GM12878 (cell line): Measurements from ENCODE around the gene NPS. TPM values are rescaled to one million over a fixed set of nuclear protein-coding genes. Genes with fewer than 3 reads are reported as not detected.

ENCODE experiments used
- ATAC-seq: fragments of 200-7000 bp; cut with Tn5 transposase; 3 replicates; pipeline ENCODE4 v1.9.1; 2020; ENCODE audit warnings: mild to moderate bottlenecking, moderate library complexity
- BruUV-seq: library from RNA; stranded (reverse); fragments of 400-500 nt; replicated peaks from 2 replicates; lab custom pipeline; 2021; lab: Mats Ljungman, UMichigan
- CTCF ChIA-PET: fragments of 300-600 bp; sonication (Branson Sonifier 250); formaldehyde crosslinking; extraction: SDS; loops from one replicate; lab custom pipeline; 2021; ENCODE audit warnings: inconsistent platforms; lab: Yijun Ruan, JAX
- POLR2A ChIA-PET: fragments of 350-600 bp; formaldehyde crosslinking; extraction: SDS; loops from one replicate; lab custom pipeline; 2021; ENCODE audit warnings: inconsistent platforms; lab: Charles Lee
- RAD21 ChIA-PET: fragments of 300-600 bp; sonication (Branson Sonifier 250); formaldehyde crosslinking; loops from one replicate; lab custom pipeline; 2023; ENCODE audit warnings: antibody characterized with exemption; ENCODE audit not compliant: unreplicated experiment; lab: Charles Lee
- SMC1A ChIA-PET: fragments of 300-600 bp; sonication (Branson Sonifier 250); formaldehyde crosslinking; loops from one replicate; lab custom pipeline; 2023; ENCODE audit not compliant: unreplicated experiment, uncharacterized antibody; lab: Charles Lee
- DNase-seq: peaks from one replicate; pipeline ENCODE4 v3.0.0-alpha.2; 2011; ENCODE audit warnings: low read depth, low spot score
- FAIRE-seq: peaks from 3 replicates; lab custom pipeline; 2011; peaks lifted over from hg19 to GRCh38; lab: Jason Lieb, UNC
- H2AFZ ChIP-seq: 2 replicates; pipeline ENCODE4 v1.6.0; 2011; ENCODE audit warnings: low read depth, low read length, control low read depth; ENCODE audit not compliant: control insufficient read depth
- H3K27ac ChIP-seq: 2 replicates; pipeline ENCODE4 v1.5.1; 2011; ENCODE audit warnings: control low read depth; ENCODE audit not compliant: control insufficient read depth, insufficient read depth
- H3K27me3 ChIP-seq, 2 experiments: replicated peaks in 1 of 2; 2 replicates each; pipeline versions ENCODE4 v1.6.0 to v1.6.1; 2011; ENCODE audit warnings: low read length in 1 of 2; ENCODE audit not compliant: control insufficient read depth in 2 of 2, insufficient read depth in 2 of 2
- H3K36me3 ChIP-seq, 2 experiments: 2 replicates each; pipeline ENCODE4 v1.5.1; 2011; ENCODE audit warnings: low read length in 1 of 2; ENCODE audit not compliant: control insufficient read depth in 2 of 2, insufficient read depth in 2 of 2
- H3K4me1 ChIP-seq: 2 replicates; pipeline ENCODE4 v1.6.1; 2011; ENCODE audit warnings: mild to moderate bottlenecking, low read length, moderate library complexity, mixed read lengths; ENCODE audit not compliant: control insufficient read depth, insufficient read depth
- H3K4me2 ChIP-seq: 2 replicates; pipeline ENCODE4 v1.6.0; 2011; ENCODE audit warnings: control low read depth; ENCODE audit not compliant: control insufficient read depth, insufficient read depth
- H3K4me3 ChIP-seq: fragments of 200-600 bp; sonication (generic); 2 replicates; pipeline ENCODE4 v1.5.1; 2016
- H3K79me2 ChIP-seq: 2 replicates; pipeline ENCODE4 v1.6.0; 2011; ENCODE audit warnings: low read length; ENCODE audit not compliant: control insufficient read depth, insufficient read depth
- H3K9ac ChIP-seq: 2 replicates; pipeline ENCODE4 v1.8.0; 2011; ENCODE audit warnings: low read length, control low read depth, mixed read lengths; ENCODE audit not compliant: control insufficient read depth, insufficient read depth
- H3K9me3 ChIP-seq: replicated peaks from 3 replicates; pipeline ENCODE4 v1.5.1; 2011; ENCODE audit warnings: mild to moderate bottlenecking, low read length; ENCODE audit not compliant: control insufficient read depth, insufficient read depth
- H4K20me1 ChIP-seq: 2 replicates; pipeline ENCODE4 v1.6.0; 2011; ENCODE audit not compliant: control insufficient read depth, insufficient read depth
- ASH2L ChIP-seq: fragments of 300-600, 200-600 bp; sonication (generic); IDR thresholded peaks from 2 replicates; pipeline ENCODE4 v1.6.1; 2017; ENCODE audit warnings: low read depth, mild to moderate bottlenecking, borderline replicate concordance
- CHD4 ChIP-seq: fragments of 200-600 bp; sonication (generic); IDR thresholded peaks from 2 replicates; pipeline ENCODE4 v1.6.1; 2016; ENCODE audit warnings: mild to moderate bottlenecking
- EED ChIP-seq: sonication (generic); IDR thresholded peaks from 2 replicates; pipeline ENCODE4 v1.6.1; 2016; ENCODE audit warnings: antibody characterized with exemption, low read depth
- FOXM1 ChIP-seq: IDR thresholded peaks from 2 replicates; pipeline ENCODE4 v1.6.1; 2012; ENCODE audit warnings: low read depth, mild to moderate bottlenecking, inconsistent platforms, low read length, moderate library complexity
- GABPA ChIP-seq: IDR thresholded peaks from 2 replicates; pipeline ENCODE4 v1.6.1; 2014; ENCODE audit warnings: antibody characterized with exemption, low read depth, mild to moderate bottlenecking, inconsistent platforms
- SMAD1 ChIP-seq: fragments of 450-650 bp; IDR thresholded peaks from 2 replicates; pipeline ENCODE4 v1.6.1; 2018; ENCODE audit warnings: mild to moderate bottlenecking, low read depth; ENCODE audit not compliant: partially characterized antibody
- STAT1 ChIP-seq: fragments of 450-650 bp; conservative IDR thresholded peaks from 2 replicates; pipeline ENCODE4 v1.6.1; 2014; ENCODE audit warnings: antibody characterized with exemption, mild to moderate bottlenecking
- YBX1 ChIP-seq: fragments of 450-650 bp; IDR thresholded peaks from 2 replicates; pipeline ENCODE4 v1.6.1; 2016; ENCODE audit warnings: antibody characterized with exemption
- ZBED1 ChIP-seq: IDR thresholded peaks from 2 replicates; pipeline ENCODE4 v1.6.1; 2016; ENCODE audit warnings: borderline replicate concordance
- ZNF687 ChIP-seq: fragments of 450-650 bp; IDR thresholded peaks from 2 replicates; pipeline ENCODE4 v1.6.1; 2017; ENCODE audit warnings: mild to moderate bottlenecking, moderate library complexity
- WGBS: methylation state at CpG from one replicate; pipeline ENCODE4 v1.1.6; 2016; ENCODE audit warnings: low lambda C conversion rate; ENCODE audit not compliant: insufficient replicate concordance, insufficient coverage; ENCODE audit errors: missing lambda C conversion rate; 5-methylcytosine and 5-hydroxymethylcytosine counted together
- in situ Hi-C: fragments of 300-500 bp; cut with MboI; formaldehyde crosslinking; loops from 9 replicates; pipeline ENCODE4 v1.14.3; 2018; ENCODE audit warnings: mixed read lengths
- intact Hi-C: fragments of 100-400 bp; cut with micrococcal nuclease; formaldehyde crosslinking; loops from one replicate; pipeline ENCODE4 v1.14.2; 2022; ENCODE audit not compliant: unreplicated experiment
- polyA plus RNA-seq, 11 experiments: library from polyadenylated mRNA; depleted of rRNA in 4 of 11; unstranded in 6 of 11; stranded (reverse) in 5 of 11; fragments of >200 nt; fragmentation: Nextera tagmentation in 4 of 11; fragmentation: Illumina TruSeq in 1 of 11; extraction: Ambion mirVana in 4 of 11; extraction: Trizol in 1 of 11; gene quantifications; 1 replicate in 1 of 11; 2 replicates in 10 of 11; pipeline versions ENCODE4 v1.2.1 to v1.2.3, GENCODE V29; 2011 to 2016; ENCODE audit warnings: inconsistent platforms in 2 of 11, missing spikeins in 2 of 11, low read depth in 1 of 11
- total RNA-seq, 4 experiments: library from RNA; depleted of rRNA in 3 of 4; stranded (reverse); fragments of >200 nt in 3 of 4; fragmentation: Illumina TruSeq in 1 of 4; extraction: Trizol in 1 of 4; gene quantifications; 2 replicates each; pipeline versions ENCODE4 v1.2.1 to v1.2.3, GENCODE V29; 2013 to 2021
- TF ChIP-seq, protein P1 (sequence below): fragments of 450-650 bp; IDR thresholded peaks from 2 replicates; pipeline ENCODE4 v1.6.1; 2018; ENCODE audit warnings: mild to moderate bottlenecking, low read depth, moderate library complexity; ENCODE audit not compliant: partially characterized antibody
- TF ChIP-seq, protein P2 (sequence below): IDR thresholded peaks from 2 replicates; pipeline ENCODE4 v1.6.1; 2011; ENCODE audit warnings: borderline replicate concordance, low read depth, mild to moderate bottlenecking, moderate library complexity, mixed read lengths, low read length; ENCODE audit not compliant: insufficient read depth; ENCODE audit errors: extremely low read length
- TF ChIP-seq, protein P3 (sequence below): fragments of 150-350 bp; IDR thresholded peaks from 2 replicates; pipeline ENCODE4 v1.6.1; 2014; ENCODE audit warnings: mild to moderate bottlenecking, low read depth, low read length

Gene NPS
- total and polyA plus RNA-seq, 10 of the 15 experiments (the other 5 are each of a cell fraction or from before 2014, with no cell fraction given) = not detected

GRCh38 chr10:127569210-127569609 is 20.1 kb downstream of the NPS start (continued):
- TF ChIP-seq, protein P1, sequence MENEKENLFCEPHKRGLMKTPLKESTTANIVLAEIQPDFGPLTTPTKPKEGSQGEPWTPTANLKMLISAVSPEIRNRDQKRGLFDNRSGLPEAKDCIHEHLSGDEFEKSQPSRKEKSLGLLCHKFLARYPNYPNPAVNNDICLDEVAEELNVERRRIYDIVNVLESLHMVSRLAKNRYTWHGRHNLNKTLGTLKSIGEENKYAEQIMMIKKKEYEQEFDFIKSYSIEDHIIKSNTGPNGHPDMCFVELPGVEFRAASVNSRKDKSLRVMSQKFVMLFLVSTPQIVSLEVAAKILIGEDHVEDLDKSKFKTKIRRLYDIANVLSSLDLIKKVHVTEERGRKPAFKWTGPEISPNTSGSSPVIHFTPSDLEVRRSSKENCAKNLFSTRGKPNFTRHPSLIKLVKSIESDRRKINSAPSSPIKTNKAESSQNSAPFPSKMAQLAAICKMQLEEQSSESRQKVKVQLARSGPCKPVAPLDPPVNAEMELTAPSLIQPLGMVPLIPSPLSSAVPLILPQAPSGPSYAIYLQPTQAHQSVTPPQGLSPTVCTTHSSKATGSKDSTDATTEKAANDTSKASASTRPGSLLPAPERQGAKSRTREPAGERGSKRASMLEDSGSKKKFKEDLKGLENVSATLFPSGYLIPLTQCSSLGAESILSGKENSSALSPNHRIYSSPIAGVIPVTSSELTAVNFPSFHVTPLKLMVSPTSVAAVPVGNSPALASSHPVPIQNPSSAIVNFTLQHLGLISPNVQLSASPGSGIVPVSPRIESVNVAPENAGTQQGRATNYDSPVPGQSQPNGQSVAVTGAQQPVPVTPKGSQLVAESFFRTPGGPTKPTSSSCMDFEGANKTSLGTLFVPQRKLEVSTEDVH = no peak
- TF ChIP-seq GABPA = no peak
- TF ChIP-seq EED = no peak
- TF ChIP-seq, protein P2, sequence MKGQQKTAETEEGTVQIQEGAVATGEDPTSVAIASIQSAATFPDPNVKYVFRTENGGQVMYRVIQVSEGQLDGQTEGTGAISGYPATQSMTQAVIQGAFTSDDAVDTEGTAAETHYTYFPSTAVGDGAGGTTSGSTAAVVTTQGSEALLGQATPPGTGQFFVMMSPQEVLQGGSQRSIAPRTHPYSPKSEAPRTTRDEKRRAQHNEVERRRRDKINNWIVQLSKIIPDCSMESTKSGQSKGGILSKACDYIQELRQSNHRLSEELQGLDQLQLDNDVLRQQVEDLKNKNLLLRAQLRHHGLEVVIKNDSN = no peak
- TF ChIP-seq YBX1 = no peak

- in situ Hi-C loops = no loop called here
- H3K36me3 ChIP-seq = no peaks in the 10 kb centered on the region
- H3K27ac ChIP-seq = no peak overlapping the region
- no peak overlapping the region for H3K4me3 ChIP-seq
- no peaks in the 10 kb centered on the region for H3K4me1 ChIP-seq
- no TSS peak for BruUV-seq
- no peaks in the 10 kb centered on the region for H3K79me2 ChIP-seq
- no peak for ATAC-seq
- no peak for DNase-seq
- ChIA-PET RAD21 (no interaction called here), POLR2A (no interaction called here), CTCF (no interaction called here), SMC1A (no interaction called here)
- no peak overlapping the region for H2AFZ ChIP-seq
- WGBS = 3% methylated on average over 3 of the region's 3 CpGs
- intact Hi-C loops = no loop called here
- TF ChIP-seq FOXM1 = no peak
- no peak for TF ChIP-seq CHD4
- TF ChIP-seq ASH2L = no peak
- TF ChIP-seq, protein P3, sequence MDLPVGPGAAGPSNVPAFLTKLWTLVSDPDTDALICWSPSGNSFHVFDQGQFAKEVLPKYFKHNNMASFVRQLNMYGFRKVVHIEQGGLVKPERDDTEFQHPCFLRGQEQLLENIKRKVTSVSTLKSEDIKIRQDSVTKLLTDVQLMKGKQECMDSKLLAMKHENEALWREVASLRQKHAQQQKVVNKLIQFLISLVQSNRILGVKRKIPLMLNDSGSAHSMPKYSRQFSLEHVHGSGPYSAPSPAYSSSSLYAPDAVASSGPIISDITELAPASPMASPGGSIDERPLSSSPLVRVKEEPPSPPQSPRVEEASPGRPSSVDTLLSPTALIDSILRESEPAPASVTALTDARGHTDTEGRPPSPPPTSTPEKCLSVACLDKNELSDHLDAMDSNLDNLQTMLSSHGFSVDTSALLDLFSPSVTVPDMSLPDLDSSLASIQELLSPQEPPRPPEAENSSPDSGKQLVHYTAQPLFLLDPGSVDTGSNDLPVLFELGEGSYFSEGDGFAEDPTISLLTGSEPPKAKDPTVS = no peak
- TF ChIP-seq YBX1 = no peak
- TF ChIP-seq SMAD1 = no peak
- TF ChIP-seq ZNF687 = no peak
- no peak for TF ChIP-seq STAT1
- TF ChIP-seq ZBED1 = no peak
- H3K9ac ChIP-seq = no peak overlapping the region
- FAIRE-seq = no peak
- no peak overlapping the region for H3K4me2 ChIP-seq
- H3K9me3 ChIP-seq = no peaks in the 10 kb centered on the region
- H3K27me3 ChIP-seq = no peaks in the 10 kb centered on the region
- no peaks in the 10 kb centered on the region for H4K20me1 ChIP-seq
These were observed 20.9 kb downstream of the NPS start for GRCh38 chr10:127570036-127570435.
